GM10266 (cell line): ENCODE results near the gene NLRP3.
"Not testable (repeated sequence)": the region's sequence is repeated elsewhere in the genome, so short reads cannot be mapped to it uniquely, and the experiment has no call there.

Source experiments
- DNase-seq: peaks from one replicate; pipeline ENCODE4 v3.0.0; 2012; ENCODE audit errors: extremely low spot score
- TF ChIP-seq, protein P1 (sequence below): IDR thresholded peaks from 2 replicates; pipeline ENCODE4 v1.5.1; 2012; ENCODE audit warnings: mild to moderate bottlenecking, low read depth; ENCODE audit not compliant: control insufficient read depth, insufficient read depth; ENCODE audit errors: missing control alignments

The NLRP3 gene

DNA sequence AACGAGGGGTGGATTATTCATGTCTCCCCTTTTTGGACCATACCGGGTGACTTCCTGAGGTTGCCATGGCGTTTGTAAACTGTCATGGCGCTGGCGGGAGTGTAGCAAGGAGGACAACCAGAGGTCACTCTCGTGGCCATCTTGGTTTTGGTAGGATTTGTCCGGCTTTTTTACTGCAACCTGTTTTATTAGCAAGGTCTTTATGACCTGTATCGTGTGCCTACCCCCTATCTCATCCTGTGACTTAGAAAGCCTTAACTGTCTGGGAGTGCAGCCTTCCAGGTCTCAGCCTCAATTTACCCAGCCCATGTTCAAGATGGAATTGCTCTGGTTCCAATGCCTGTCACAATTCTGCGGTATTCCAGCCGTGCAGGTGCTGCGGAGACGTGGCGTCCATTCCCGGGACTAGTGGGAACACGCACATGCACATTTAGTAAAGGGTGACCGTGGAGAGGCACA, 44.1 kb upstream of the NLRP3 start:
- TF ChIP-seq, protein P1, sequence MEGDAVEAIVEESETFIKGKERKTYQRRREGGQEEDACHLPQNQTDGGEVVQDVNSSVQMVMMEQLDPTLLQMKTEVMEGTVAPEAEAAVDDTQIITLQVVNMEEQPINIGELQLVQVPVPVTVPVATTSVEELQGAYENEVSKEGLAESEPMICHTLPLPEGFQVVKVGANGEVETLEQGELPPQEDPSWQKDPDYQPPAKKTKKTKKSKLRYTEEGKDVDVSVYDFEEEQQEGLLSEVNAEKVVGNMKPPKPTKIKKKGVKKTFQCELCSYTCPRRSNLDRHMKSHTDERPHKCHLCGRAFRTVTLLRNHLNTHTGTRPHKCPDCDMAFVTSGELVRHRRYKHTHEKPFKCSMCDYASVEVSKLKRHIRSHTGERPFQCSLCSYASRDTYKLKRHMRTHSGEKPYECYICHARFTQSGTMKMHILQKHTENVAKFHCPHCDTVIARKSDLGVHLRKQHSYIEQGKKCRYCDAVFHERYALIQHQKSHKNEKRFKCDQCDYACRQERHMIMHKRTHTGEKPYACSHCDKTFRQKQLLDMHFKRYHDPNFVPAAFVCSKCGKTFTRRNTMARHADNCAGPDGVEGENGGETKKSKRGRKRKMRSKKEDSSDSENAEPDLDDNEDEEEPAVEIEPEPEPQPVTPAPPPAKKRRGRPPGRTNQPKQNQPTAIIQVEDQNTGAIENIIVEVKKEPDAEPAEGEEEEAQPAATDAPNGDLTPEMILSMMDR, result no peak
- no peak for DNase-seq

DNA sequence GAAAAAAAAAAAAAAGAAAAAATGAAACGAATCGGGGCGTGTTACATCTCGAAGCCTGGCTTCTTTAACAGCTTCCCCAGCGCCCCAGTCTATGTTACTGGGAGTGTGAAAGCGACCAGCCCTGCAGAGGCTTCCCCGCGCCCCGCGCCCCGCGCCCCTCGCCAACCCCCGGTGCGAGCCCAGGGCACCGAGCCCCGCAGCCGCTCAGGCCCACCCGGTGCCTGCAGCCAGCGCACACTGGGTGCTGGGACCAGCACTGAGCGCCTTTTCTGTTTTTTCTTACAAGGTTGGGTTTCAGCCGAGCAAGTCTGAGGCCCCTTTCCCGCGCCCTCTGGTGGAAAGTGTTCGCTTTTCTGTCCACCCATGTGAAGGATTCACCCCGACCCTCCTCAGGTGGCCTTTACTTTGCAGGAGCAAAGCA, 42.2 kb upstream of the NLRP3 start:
- DNase-seq, result peak; percentile 40
- TF ChIP-seq, protein P1, result peak; percentile 34

DNA sequence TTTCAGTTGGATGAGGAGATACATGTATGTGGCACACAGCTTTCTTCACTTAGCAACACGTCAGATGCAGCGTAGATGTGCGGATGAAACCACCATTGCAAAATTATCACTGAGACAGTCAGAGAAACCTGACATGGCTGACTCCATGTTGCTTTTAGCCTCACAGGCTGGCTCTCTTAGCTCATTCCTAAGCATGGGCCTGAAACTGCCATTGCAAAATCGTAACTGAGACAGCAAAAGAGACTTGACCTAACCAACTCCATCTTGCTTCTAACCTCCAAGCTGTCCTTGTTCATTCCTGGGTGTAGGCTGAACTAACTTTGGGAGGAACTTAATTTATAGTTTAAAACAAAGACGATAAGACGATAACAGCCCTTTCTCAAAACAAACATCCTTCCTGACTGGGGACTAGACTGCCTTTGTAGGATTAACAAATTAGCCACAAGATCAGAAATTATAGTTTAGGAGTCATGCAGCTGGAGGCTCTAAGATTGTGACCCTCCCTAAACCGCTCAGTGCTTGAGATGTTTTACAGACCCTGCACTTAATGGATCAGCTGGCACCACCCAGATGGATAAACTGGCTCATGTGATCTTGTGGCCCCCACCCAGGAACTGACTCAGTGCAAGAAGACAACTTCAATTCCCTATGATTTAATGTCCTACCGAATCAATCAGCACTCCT, 41.2 kb upstream of the NLRP3 start:
- not testable (repeated sequence) for DNase-seq

DNA sequence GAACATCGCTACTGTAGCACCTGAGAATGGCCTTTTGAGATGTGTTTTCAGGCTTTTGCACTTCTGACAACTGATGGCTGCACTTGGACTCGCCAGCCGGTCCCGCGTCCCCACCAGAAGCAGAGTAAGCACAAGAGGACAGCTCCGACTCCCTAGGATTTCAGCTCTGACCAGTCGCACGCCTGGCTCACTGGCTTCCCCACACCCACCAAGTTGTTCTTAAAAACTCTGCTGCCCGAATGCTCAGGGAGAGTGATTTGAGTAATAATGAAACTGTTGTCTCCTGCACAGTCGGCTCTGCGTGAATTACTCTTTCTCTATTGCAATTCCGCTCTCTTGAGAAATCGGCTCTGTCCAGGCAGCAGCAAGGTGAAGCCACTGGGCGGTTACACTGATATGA, 40.2 kb upstream of the NLRP3 start:
- DNase-seq, result no peak
- TF ChIP-seq, protein P1, result no peak

DNA sequence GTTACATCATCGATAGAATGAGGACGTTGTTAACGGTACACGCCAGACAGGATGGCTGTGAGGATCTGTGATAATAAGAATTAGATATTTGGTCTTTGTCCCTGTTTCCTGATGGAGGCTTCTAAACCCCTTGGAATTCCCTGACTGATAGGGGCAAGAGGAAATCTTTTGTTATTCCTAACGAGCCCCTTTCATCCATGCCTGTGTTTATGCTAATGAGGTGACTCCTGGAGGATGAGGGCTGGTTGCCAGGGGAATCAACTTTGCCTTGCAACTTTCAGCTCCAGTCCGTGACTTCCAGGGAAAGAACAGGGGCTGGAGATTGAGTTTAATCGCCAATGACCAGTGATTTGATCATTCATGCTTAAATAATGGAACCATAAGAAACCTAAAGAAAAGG, 39.3 kb upstream of the NLRP3 start:
- DNase-seq, result no peak
- TF ChIP-seq, protein P1, result no peak

DNA sequence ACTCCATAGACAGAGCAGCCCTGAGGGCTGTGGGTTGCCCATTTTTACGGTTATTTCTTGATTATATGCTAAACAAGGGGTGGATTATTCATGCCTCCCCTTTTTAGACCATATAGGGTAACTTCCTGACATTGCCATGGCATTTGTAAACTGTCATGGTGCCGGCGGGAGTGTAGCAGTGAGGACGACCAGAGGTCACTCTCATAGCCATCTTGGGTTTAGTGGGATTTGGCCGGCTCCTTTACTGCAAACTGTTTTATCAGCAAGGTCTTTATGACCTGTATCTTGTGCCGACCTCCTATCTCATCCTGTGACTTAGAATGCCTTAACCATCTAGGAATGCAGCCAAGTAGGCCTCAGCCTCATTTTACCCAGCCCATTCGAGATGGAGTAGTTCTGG, 38.3 kb upstream of the NLRP3 start:
- not testable (repeated sequence) for DNase-seq

DNA sequence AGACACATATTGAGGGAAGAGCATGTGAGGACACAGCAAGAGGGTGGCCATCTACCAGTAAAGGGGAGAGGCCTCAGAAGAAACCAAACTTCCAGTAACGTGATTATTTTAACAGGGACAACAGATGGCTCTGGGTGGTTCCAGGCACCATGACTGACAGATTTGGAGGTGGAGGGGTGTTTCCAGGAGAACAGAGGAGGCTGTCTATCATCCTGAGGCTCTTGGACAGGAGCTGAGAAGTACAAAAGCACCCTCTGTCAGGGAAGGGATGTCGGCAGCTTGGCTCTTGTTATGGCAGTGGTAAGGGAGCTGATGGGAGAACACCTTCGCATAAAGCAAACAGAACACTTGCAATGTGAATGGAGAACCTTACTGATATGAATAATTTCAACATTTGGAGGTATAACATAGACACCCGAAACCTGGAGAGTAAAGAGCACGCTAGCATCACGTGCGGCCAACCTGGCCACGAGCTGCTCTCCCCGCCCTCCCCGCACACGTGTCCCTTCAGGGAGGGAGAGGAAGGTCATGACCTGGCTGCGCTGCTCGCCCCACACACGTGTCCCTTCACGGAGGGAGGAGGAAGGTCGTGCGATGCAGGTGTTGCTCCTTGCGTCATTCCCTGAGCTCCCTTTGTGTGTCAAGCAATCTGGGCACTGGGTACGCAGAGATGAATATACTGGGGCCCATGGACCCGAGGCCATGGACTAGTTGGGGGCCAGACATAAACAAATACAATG, 37.5 kb upstream of the NLRP3 start:
- TF ChIP-seq, protein P1, result no peak
- DNase-seq, result no peak

DNA sequence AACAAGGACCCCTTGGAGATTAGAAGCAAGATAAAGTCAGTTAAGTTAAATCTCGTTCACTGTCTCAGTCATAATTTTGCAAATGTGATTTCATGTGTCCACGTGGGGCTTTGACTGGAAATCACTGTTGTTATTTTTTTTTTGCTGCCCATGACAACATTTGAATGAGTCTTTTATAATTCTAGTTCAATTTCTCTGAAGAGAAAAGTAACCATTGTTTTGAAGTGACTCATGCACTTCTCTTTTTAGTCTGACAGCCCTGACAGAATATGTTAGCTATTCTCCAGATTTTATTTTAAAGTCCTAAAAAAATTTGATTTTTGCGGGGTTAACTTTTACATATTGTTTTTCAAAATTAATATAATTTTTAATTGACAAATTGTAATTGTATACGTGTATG, 30.7 kb upstream of the NLRP3 start:
- TF ChIP-seq, protein P1, result no peak
- DNase-seq, result no peak
